Loucy (cell line): Measurements from ENCODE around the gene TRNT1.

Experiments used
- H2AFZ ChIP-seq: fragments of 200-600 bp; sonication (generic); 2 replicates; pipeline ENCODE4 v1.6.0; 2016; ENCODE audit warnings: antibody characterized with exemption, mild to moderate bottlenecking, low read length, moderate library complexity
- H3F3A ChIP-seq: fragments of 200-600 bp; 2 replicates; pipeline ENCODE4 v1.6.0; 2016; ENCODE audit warnings: antibody characterized with exemption, low read depth, mild to moderate bottlenecking
- H3K27me3 ChIP-seq: fragments of 200-600 bp; sonication (generic); 2 replicates; pipeline ENCODE4 v1.6.1; 2014; ENCODE audit warnings: low read length, mild to moderate bottlenecking; ENCODE audit not compliant: insufficient read depth, poor library complexity, severe bottlenecking
- H3K36me3 ChIP-seq: fragments of 200-600 bp; sonication (generic); 2 replicates; pipeline ENCODE4 v1.6.1; 2016; ENCODE audit warnings: low read length; ENCODE audit not compliant: insufficient read depth
- H3K4me1 ChIP-seq: fragments of 200-600 bp; sonication (generic); 2 replicates; pipeline ENCODE4 v1.5.1; 2014; ENCODE audit warnings: low read length, mild to moderate bottlenecking; ENCODE audit not compliant: insufficient read depth, poor library complexity, severe bottlenecking
- H3K4me2 ChIP-seq: fragments of 200-600 bp; sonication (generic); 2 replicates; pipeline ENCODE4 v1.6.0; 2014; ENCODE audit warnings: antibody characterized with exemption, low read length, low read depth, mild to moderate bottlenecking; ENCODE audit not compliant: poor library complexity, severe bottlenecking
- H3K4me3 ChIP-seq: fragments of 200-600 bp; sonication (generic); 2 replicates; pipeline ENCODE4 v1.5.1; 2014; ENCODE audit warnings: low read length, mild to moderate bottlenecking, mixed read lengths; ENCODE audit not compliant: poor library complexity, severe bottlenecking
- H3K79me2 ChIP-seq: fragments of 200-600 bp; sonication (generic); 2 replicates; pipeline ENCODE4 v1.6.1; 2014; ENCODE audit warnings: low read length; ENCODE audit not compliant: insufficient read depth
- H3K9ac ChIP-seq: fragments of 200-600 bp; sonication (generic); 2 replicates; pipeline ENCODE4 v1.6.0; 2014; ENCODE audit warnings: mild to moderate bottlenecking, low read depth, low read length, moderate library complexity; ENCODE audit not compliant: poor library complexity, severe bottlenecking
- H3K9me2 ChIP-seq: fragments of 200-600 bp; sonication (generic); replicated peaks from 2 replicates; pipeline ENCODE4 v1.6.1; 2016; ENCODE audit warnings: low read depth, low read length, mixed read lengths
- H3K9me3 ChIP-seq: fragments of 200-600 bp; sonication (generic); 2 replicates; pipeline ENCODE4 v1.6.1; 2014; ENCODE audit warnings: mild to moderate bottlenecking, antibody characterized with exemption, low read length, low read depth; ENCODE audit not compliant: insufficient read depth
- H4K20me1 ChIP-seq: fragments of 200-600 bp; sonication (generic); 2 replicates; pipeline ENCODE4 v1.6.0; 2014; ENCODE audit warnings: antibody characterized with exemption, low read length, mild to moderate bottlenecking; ENCODE audit not compliant: insufficient read depth, poor library complexity, severe bottlenecking
- EZH2phosphoT487 ChIP-seq: fragments of 200-600 bp; IDR thresholded peaks from 2 replicates; pipeline ENCODE4 v1.6.1; 2018; ENCODE audit warnings: antibody characterized with exemption, mild to moderate bottlenecking, moderate library complexity, borderline replicate concordance
- TF ChIP-seq, protein P1 (sequence below): fragments of 200-600 bp; sonication (generic); conservative IDR thresholded peaks from 2 replicates; pipeline ENCODE4 v1.5.1; 2014; ENCODE audit warnings: mild to moderate bottlenecking, antibody characterized with exemption, low read length

TRNT1 gene

GRCh38 chr3:3102751-3103150 lies 24.0 kb upstream of the TRNT1 start:
- no peak overlapping the region for H2AFZ ChIP-seq
- no peaks in the 10 kb centered on the region for H3K27me3 ChIP-seq
- H3K36me3 ChIP-seq = no peaks in the 10 kb centered on the region
- no peak overlapping the region for H3K4me2 ChIP-seq
- TF ChIP-seq EZH2phosphoT487 = no peak
- TF ChIP-seq, protein P1, sequence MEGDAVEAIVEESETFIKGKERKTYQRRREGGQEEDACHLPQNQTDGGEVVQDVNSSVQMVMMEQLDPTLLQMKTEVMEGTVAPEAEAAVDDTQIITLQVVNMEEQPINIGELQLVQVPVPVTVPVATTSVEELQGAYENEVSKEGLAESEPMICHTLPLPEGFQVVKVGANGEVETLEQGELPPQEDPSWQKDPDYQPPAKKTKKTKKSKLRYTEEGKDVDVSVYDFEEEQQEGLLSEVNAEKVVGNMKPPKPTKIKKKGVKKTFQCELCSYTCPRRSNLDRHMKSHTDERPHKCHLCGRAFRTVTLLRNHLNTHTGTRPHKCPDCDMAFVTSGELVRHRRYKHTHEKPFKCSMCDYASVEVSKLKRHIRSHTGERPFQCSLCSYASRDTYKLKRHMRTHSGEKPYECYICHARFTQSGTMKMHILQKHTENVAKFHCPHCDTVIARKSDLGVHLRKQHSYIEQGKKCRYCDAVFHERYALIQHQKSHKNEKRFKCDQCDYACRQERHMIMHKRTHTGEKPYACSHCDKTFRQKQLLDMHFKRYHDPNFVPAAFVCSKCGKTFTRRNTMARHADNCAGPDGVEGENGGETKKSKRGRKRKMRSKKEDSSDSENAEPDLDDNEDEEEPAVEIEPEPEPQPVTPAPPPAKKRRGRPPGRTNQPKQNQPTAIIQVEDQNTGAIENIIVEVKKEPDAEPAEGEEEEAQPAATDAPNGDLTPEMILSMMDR = no peak
- H3K4me1 ChIP-seq = no peaks in the 10 kb centered on the region
- no peaks in the 10 kb centered on the region for H4K20me1 ChIP-seq
- H3F3A ChIP-seq = no peaks in the 10 kb centered on the region
- no peaks in the 10 kb centered on the region for H3K79me2 ChIP-seq
- H3K9me3 ChIP-seq = no peaks in the 10 kb centered on the region
- no peak overlapping the region for H3K4me3 ChIP-seq
- no peak overlapping the region for H3K9ac ChIP-seq
- no peaks in the 10 kb centered on the region for H3K9me2 ChIP-seq

DNA sequence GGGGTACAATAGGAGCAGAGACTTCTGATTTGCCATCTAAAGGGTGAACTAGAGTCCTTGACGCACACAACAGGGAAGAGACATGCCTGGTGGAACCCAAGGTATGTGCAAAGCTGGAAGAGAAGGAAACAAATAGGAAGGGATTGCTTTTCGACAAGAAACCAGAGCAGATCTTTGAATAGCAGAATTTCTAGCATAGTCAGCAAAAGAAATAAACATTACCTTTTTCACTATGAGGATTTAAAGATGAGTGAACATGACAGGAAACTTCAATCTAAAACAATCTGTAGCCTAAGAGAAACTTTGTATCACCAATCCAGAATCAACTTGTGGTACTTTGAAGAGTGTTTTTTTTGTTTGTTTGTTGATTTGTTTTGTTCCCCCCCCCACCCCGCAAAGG lies 21.5 kb upstream of the TRNT1 start:
- H3K4me3 ChIP-seq = no peak overlapping the region
- TF ChIP-seq EZH2phosphoT487 = no peak
- TF ChIP-seq, protein P1 = no peak
- no peaks in the 10 kb centered on the region for H3K27me3 ChIP-seq
- no peaks in the 10 kb centered on the region for H3F3A ChIP-seq
- H3K79me2 ChIP-seq = no peaks in the 10 kb centered on the region
- H2AFZ ChIP-seq = no peak overlapping the region
- H3K9ac ChIP-seq = no peak overlapping the region
- no peaks in the 10 kb centered on the region for H3K9me2 ChIP-seq
- no peaks in the 10 kb centered on the region for H3K9me3 ChIP-seq
- H3K36me3 ChIP-seq = no peaks in the 10 kb centered on the region
- no peaks in the 10 kb centered on the region for H4K20me1 ChIP-seq
- H3K4me1 ChIP-seq = no peaks in the 10 kb centered on the region
- H3K4me2 ChIP-seq = no peak overlapping the region

DNA sequence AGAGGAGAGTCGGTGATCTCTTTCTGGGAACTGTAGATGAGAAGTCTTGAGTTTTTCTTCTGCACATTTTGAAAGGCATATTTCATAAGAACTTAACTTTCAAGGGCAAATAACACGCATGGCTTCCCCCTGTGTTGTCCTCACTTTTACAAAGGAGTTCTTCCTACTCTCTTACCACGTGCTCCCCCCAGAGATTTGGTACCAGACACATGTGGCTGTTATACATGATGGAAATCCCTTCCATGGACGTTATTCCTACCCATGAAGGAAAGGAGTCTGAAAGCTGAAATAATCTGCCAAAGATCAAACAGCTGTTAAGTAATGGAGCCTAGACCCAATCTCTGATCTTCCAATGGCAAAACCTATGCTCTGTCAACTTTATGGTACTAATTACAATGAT lies 20.9 kb upstream of the TRNT1 start:
- Histone ChIP-seq H3K79me2 (no peaks in the 10 kb centered on the region), H3K4me3 (no peak overlapping the region), H4K20me1 (no peaks in the 10 kb centered on the region), H3K4me1 (no peaks in the 10 kb centered on the region), H3K9me2 (no peaks in the 10 kb centered on the region), H3K36me3 (no peaks in the 10 kb centered on the region), H3K9me3 (no peaks in the 10 kb centered on the region), H3K9ac (no peak overlapping the region), H3F3A (no peaks in the 10 kb centered on the region), H3K27me3 (no peaks in the 10 kb centered on the region), H2AFZ (no peak overlapping the region), H3K4me2 (no peak overlapping the region)
- no peak for TF ChIP-seq EZH2phosphoT487
- TF ChIP-seq, protein P1 = no peak
